PC-9 (cell line): ENCODE data around the gene PTPRM.

Experiments used
- EZH2 ChIP-seq: fragments of 200-600 bp; sonication (generic); IDR thresholded peaks from 2 replicates; pipeline ENCODE4 v1.8.0; 2017; ENCODE audit warnings: antibody characterized with exemption, low read depth
- TF ChIP-seq, protein P1 (sequence below): fragments of 200-600 bp; sonication (generic); conservative IDR thresholded peaks from 2 replicates; pipeline ENCODE4 v1.6.1; 2017; ENCODE audit warnings: mixed run types, antibody characterized with exemption, mild to moderate bottlenecking, moderate library complexity

DNA sequence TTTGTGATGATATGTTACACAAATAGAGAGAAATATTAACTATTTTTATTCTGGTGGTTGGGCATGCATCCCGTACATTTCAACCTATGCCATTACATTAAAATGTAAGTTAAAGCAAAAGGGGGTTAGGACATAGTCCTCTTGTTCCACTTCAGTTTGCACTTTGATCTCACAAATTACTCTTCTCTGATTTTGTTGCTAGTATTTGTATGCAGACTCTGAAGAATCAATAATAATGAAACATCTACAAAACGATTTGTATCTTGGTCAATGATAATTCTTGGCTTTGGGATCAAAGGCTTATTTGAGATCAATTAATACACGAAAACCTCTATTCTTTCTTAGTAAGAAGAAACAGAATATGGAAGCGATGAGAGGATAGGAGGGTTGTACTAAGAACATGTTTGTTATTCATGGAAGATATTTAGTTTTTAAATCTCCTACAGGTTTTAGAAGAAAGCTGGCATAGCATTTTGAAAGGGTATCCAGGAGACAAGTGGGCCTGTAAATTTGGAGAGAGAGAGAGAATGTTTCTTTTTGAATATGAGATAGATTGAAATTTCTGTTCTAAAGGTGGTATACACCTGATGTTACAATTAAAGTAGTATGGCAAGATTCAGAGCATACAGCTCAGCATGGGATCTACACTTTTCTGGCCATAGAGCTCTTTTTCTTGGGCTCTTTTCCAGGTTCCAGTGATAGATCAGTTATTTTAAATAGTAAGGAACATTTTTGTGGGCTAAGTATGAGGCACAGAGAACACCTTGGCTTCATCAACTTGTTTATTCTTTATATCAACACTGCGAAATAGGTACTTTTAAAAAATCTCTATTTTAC is 347.9 kb downstream of the PTPRM start:
- TF ChIP-seq, protein P1, sequence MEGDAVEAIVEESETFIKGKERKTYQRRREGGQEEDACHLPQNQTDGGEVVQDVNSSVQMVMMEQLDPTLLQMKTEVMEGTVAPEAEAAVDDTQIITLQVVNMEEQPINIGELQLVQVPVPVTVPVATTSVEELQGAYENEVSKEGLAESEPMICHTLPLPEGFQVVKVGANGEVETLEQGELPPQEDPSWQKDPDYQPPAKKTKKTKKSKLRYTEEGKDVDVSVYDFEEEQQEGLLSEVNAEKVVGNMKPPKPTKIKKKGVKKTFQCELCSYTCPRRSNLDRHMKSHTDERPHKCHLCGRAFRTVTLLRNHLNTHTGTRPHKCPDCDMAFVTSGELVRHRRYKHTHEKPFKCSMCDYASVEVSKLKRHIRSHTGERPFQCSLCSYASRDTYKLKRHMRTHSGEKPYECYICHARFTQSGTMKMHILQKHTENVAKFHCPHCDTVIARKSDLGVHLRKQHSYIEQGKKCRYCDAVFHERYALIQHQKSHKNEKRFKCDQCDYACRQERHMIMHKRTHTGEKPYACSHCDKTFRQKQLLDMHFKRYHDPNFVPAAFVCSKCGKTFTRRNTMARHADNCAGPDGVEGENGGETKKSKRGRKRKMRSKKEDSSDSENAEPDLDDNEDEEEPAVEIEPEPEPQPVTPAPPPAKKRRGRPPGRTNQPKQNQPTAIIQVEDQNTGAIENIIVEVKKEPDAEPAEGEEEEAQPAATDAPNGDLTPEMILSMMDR: no peak
- no peak for TF ChIP-seq EZH2
